HT1080 (cell line): ENCODE results near the gene CGNL1. TPM values are rescaled to one million over a fixed set of nuclear protein-coding genes. Genes with fewer than 3 reads are reported as not detected.

Experiments
- DNase-seq: peaks from one replicate; pipeline ENCODE4 v3.0.0-alpha.2; 2015; ENCODE audit warnings: low read depth
- small RNA-seq: library from RNA; depleted of rRNA; stranded (forward); fragments of <200 nt; gene quantifications from one replicate; pipeline ENCODE3, GENCODE V24; 2014
- total RNA-seq: library from RNA; depleted of rRNA; stranded (reverse); fragments of >200 nt; shearing (Covaris generic); gene quantifications from 2 replicates; pipeline ENCODE4 v1.2.3, GENCODE V29; 2014; rRNA removed

Gene CGNL1
- total RNA-seq, 1 experiment from 2014 or later, result 2.3 TPM

DNA sequence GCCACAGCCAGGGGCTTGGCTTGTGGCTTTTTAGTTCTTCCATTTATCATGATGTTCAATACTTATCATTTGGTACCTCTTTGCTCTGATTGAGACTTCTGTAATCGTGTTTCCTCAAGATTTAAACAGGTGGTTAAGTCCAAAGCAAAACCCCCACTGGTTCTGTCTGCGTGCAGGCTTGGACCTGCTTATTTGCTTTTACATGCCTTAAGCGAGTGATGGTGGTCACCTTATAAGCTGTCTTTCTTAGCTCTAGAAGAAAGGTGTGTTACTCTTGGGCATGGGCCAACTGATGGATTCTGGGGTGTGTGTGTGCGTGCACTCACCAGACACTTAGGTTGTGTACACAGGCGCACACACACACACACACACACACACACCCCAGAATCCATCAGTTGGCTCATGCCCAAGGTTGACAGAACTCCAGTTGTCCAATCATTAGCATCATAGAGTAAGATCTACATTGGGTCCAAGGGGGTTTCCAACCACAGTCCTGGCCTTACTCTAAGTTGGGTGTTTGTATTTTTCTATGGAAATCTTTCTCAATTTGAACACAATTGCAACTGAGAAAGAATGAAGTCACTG is 216.6 kb downstream of the CGNL1 start:
- no peak for DNase-seq

GRCh38 chr15:57594479-57594878 is 218.2 kb downstream of the CGNL1 start:
- DNase-seq, result no peak

DNA sequence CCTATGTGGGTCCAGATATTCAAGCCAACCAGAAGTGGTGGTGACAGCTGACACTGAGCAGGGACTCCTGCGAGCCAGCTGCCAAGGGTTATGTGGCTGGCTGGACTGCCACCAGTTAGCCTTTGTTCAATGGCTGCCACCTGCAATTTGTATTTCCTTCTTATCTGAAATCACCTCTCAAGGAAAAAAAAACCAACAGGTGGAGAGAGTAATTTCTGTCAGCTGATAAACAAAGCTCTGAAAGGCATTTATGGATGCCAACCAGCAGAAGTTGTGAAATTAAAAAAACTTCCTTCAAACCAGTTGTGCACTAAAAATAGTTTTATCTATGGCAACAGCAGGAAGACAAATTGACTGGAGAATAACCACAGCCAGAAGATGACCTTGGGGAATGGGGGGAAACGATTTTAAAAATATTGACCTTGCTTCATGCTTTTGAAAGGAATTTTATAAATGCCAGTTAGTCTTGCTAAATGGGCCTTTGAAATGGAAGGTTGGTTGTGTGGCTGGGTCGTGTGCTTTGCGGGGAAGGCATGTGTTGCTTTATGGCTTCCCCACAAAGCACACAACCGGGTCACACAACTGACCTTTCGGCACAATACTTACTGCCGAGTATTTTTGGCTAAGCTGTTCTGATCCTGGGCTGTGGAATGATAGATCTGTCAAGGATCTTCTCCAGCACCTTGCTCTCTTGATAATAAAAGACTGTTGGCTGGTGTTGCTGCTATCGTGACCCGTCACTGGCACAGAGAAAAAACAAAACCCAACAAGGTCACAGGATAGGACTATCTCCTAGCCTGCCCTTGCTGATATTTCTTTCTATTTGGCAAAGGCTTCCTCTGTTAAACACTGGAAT is 218.9 kb downstream of the CGNL1 start:
- DNase-seq, result no peak

GRCh38 chr15:57596301-57596855 is 220.1 kb downstream of the CGNL1 start:
- no peak for DNase-seq

DNA sequence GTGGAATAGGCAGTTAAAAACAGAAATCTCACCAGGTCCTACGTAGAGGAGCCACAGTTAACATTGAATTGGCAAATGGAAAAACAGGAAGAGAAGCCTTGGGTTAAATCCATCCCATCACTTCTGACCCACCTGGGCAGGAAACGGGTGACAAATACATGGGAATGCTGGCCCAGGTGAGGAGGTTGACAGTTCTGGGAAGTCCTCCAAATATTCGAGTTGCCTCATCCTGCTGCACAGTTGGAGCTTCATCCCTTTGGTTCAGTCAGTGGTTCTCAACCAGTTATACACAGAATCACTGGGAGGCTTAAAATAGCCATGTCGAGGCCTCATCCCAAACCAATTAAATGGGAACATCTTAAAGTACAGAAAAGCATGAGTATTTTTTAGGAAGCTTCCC is 220.7 kb downstream of the CGNL1 start:
- peak; percentile 12 for DNase-seq

GRCh38 chr15:57597431-57597830 is 221.1 kb downstream of the CGNL1 start:
- no peak for DNase-seq

GRCh38 chr15:57598346-57598745 is 222.0 kb downstream of the CGNL1 start:
- no peak for DNase-seq

- DNase-seq, result no peak
Measured at GRCh38 chr15:57599296-57599810, 223.0 kb downstream of the CGNL1 start.

DNA sequence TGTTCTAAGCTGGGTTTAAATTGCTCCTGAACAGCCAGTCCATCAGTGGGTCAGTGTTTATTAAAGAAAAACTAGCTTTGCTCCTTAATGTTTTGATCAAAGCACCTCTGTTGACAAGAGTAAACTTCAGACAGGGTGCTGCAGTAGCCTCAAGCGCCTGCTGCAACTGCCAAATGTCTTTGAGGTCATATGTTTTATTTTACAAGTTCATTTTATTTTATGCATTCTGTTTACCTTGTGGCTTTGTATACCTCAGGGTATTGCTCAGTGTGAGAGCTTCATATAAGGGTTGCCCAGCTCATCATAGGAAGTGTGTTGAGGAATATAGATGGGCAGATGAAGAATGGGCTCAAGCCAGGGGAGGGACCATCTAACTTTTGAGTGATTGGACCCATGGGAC is 223.9 kb downstream of the CGNL1 start:
- no peak for DNase-seq

Small RNAs within 50 kb of the gene (small RNA-seq; reads per million reads assigned to genes)
- gene RNU6-844P, result not detected

Other genes with a start within 250 kb of the CGNL1 start
- gene MYZAP, start 215.4 kb downstream of the CGNL1 start, total RNA-seq, result 1.8 and 2.1 TPM in 2 replicates